ENCODE results near the gene TMEM150B. TPM values are rescaled to one million over a fixed set of nuclear protein-coding genes. Genes with fewer than 3 reads are reported as not detected.

The TMEM150B gene
- total RNA-seq, 1 donor from 2014 or later, result 1.2 TPM

DNA sequence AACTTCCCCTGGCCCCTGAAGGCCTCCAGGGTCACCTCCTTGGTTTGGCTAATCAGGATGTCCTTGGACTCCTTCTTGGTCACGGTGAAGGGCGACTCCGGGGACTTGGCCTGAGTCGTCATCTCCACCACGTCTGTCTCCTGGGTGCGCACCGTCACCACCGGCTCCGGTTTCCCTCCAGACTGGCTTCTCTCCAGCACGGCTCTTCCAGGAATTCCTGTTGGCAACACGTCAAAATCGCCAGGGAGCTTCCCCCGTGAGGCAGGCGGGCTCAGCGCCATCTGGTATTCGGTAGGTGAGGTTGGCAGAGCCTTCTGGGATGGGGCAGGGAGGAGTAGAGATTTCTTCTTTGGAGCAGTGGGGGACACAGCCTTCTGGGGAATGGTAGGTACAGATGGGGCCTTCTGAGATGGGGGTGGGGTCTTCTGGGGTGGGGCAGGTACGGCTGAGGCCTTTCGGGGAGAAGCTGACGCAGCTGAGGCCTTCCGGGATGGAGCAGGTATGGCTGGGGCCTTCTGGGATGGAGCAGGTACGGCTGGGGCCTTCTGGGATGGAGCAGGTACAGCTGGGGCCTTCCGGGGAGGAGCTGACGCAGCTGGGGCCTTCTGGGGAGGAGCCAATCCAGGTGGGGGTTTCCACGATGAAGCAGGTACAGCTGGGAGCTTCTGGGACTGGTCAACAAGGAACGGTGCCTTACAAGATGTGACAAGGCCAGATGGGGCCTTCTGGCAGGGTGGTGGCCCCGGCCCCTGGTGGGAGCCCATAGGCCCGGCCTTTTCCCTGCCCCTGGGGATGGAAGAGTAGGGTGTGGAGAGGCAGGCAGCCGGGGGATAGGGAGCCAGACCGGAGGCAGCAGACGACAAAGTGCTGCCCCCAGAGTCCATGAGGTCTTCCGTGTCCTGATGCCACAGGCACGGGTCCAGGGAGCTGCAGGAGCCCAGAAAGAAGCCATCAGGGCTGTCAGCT lies 34.1 kb upstream of the TMEM150B start:
- intact Hi-C loops (cut with DNase I), result no loop called here
- ATAC-seq, result no peak

DNA sequence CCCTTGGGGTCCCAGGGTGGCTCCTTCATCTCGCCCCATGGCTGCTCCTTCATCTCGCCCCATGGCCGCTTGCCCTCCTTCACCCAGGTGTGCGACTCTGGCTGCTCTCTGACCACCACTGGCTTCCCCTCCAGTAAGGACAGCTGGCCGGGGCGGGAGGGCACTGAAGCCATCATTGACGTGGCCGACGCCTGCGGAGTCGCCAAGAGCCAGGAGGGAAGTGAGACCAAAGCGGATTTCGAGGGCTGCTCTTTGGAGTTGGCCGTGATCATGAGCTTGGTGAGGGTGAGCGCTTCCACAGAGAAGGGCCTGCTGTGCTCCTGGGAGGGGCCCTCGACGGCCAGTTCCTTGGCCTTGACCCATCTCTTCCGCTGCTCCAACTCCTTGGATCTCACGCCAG lies 33.4 kb upstream of the TMEM150B start:
- DNase-seq (ENCODE audit: missing footprints) (no peak), ATAC-seq (no peak)
- intact Hi-C loops (cut with DNase I), result no loop called here

More for the DNA sequence above, 34.1 kb upstream of the TMEM150B start:
- no peak for DNase-seq (ENCODE audit: missing footprints)

DNA sequence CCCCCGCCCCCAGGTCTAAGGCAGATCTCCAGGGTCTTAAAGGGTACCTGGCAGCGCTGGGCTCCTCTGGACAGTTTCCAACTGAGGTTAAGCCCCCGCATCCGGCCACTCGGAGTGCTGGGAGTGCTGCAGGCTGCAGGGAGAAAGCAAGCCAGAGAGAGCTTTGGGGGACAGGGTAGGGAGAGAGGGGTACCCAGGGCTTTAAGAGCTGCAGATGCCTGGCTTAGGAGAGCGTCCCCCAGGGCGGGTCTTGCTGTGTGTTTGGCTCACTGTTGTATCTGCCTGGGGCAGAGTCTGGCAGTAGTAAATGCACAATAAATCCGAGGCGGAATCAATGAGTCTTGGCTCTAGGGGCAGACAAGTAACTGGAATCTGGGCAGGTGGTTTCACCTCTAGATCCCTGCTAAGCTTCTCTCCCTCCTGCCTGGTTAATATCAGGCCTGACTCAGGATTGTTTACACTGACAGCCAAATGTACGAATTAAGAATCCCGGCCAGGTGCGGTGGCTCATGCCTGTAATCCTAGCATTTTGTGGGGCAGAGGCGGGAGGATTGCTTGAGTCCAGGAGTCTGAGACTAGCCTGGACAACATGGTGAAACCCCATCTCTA lies 30.2 kb upstream of the TMEM150B start:
- intact Hi-C loops (cut with DNase I), result no loop called here

DNA sequence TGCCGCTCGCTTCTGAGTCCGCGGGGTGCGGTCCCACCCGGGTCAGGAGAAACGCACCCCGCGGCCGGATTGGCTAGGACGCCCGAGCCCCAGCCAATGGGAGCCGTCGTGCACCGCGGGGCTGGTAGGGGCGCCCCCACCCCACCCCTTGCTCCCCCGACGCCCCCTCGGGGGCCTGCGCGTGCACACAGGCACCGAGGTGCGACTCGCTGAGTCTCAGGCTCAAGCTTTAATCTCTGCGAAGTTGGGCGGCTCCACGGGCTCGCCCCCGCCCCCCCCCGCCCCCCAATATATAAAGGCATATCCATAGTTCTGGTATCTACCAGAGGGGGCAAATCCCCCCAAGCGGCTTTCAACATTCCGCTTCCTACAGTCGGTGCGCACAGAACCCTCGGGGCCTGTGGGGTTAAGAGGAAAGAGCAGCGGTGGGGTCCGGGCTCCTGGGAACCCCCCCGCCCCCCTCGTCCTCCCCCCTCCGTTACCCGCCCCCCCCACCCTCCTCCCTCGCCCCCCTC lies 29.6 kb upstream of the TMEM150B start, which contains the start of gene COX6B2:
Gene COX6B2 (minus strand): TSS at position 22 of the 515 bp plus-strand sequence. CDS start 198 bp downstream, outside the sequence.
- intact Hi-C loops (cut with DNase I), result no loop called here
- DNase-seq (ENCODE audit: missing footprints) (no peak), ATAC-seq (no peak)

More for the DNA sequence above, 30.2 kb upstream of the TMEM150B start:
- ATAC-seq (no peak), DNase-seq (ENCODE audit: missing footprints) (no peak)

DNA sequence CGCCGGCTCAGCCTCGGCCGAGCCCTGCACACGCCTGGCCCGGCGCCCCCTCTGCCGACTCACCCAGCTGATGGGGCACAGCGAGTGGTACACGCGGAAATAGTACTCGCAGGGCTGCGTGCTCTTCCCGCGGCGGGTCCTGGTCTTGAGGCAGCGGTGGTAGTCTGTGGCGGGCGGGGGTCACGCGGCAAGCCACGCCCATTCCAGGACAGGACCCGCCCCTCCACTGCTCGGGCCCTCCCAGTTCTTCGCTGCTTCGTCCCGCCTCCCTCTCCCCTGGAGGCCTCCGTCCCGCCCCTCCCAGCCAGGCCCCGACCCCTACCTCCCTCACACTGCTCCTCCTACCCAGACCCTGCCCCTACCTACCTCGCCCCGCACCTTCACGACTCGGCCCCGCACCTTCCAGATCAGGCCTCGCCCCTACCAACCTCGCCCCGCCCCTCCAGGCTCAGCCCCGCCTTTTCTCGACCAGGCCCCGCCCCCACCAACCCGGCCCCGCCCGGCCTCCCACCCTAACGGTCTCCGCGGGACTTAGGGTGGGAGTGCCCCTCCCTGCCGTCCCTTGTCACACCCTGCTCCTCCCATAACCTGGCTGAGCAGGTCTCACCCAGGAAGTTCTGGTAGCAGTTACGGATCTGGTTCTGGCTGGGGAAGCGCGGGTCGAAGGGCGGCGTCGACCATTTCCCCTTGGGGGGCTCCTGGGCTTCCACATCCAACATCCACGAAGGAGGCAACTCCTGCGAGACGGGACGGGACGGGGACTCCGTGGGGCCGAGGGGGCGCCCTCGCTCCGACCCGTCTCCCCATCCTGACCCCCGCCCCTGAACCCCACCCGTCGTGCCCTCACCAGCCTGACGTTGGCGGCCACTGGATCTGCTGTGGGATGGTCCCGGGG lies 28.9 kb upstream of the TMEM150B start:
- intact Hi-C loops (cut with DNase I), result no loop called here
- ATAC-seq (peak; percentile 83), DNase-seq (ENCODE audit: missing footprints) (peak; percentile 85)

DNA sequence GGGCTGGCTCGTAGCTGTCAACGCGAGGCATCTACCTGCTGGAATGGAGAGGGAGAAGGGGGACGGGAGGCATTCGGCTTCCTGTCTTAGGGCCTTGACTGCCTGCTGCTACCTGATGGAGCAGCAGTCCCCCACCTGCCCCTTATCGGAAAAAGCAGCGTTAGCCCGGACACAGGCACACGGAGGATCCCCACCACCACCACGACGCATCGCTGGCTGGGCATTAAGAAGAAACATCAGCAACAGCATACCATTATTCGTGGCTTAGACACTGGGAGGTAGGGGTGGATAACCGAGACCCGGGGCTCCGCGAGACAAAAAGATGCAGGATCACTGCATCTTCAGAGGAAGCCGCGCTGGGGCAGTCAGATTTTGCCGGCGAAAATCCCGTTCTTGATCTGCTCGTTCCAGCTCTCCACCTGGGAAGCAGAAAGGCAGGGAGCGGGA lies 28.2 kb upstream of the TMEM150B start:
- ATAC-seq, result no peak
- no peak for DNase-seq (ENCODE audit: missing footprints)
- intact Hi-C loops (cut with DNase I), result no loop called here

DNA sequence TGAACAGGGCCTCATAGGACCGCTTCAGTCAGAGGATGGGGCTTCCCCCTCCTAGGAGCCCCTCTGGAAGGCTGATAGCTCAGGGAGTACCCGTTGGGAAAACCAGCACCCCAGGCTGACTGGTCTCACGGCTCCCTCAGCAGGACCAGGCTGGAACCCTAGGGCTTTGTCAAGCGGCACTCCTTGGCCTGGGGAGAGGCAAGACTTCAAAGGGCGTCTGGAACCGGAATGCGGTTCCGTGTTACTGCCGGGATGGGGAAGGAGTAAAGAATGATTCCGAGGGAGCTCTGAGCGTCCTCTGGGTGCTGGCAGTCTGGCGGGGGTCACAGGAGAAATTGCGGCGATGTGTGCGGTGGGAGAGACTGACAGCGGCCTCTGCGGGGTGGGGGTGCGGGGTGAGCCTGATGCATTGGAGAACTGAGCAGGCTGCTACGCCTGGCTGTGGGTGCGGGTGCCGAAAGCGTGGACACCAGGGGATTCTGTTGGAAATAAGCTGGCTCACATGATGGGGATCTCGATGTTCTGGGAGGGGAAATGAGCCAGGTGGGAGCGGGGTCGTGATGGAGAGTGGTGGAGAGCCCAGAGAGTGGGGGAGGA lies 27.5 kb upstream of the TMEM150B start:
- ATAC-seq (no peak), DNase-seq (ENCODE audit: missing footprints) (no peak)
- intact Hi-C loops (cut with DNase I), result no loop called here

DNA sequence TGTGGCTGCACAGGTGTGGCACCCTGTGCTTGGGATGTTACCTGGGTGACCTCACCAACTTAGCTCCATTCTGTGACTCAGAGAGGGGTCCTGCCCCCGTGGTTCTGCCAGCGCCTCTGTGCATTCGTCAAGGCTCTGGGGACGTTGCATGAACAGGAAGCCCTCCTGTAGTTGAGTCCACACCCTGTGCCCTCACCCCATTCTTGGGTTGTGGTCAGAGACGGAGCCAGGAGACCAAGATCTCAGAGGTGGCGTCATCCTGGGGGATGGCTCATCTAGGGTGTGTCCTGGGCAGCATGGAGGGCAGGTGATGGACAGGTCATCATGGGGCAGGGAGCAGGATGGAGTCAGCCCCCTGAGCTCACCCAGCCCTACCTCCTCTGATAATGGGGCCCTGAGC lies 26.9 kb upstream of the TMEM150B start:
- ATAC-seq (no peak), DNase-seq (ENCODE audit: missing footprints) (no peak)
- intact Hi-C loops (cut with DNase I), result no loop called here

DNA sequence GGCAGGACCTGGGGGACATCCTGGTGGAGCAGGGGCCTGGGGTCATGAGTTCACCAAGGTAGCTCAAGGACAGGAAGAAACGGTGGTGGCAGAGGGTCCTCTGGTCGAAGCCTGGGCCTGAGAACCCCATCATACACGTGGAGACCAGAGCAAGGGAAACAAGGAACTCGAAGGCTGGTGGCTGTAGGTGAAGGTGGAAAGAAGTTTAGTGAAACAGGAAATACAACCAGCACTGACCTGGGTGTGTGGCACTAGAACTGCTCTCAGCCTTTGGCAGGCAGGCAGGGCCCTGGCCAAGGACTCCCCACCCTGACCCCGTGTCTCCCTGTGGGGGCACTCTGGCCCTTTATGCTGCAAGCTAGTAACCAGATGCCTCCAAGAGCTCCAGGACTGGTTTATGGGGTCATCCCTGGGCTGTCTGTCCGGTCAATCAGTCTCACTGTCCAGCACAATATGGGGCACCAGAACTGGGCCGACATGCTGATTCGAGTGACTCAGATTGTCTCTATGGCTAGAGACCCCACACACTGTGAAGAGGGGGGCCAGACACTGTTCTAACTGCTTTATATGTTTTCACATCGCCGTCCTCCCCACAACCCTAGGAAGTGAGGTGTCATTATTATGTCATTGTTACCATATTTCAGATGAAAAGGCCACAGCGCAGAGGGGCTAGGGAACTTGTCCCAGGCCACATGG lies 25.6 kb upstream of the TMEM150B start:
- ATAC-seq (no peak), DNase-seq (ENCODE audit: missing footprints) (no peak)

DNA sequence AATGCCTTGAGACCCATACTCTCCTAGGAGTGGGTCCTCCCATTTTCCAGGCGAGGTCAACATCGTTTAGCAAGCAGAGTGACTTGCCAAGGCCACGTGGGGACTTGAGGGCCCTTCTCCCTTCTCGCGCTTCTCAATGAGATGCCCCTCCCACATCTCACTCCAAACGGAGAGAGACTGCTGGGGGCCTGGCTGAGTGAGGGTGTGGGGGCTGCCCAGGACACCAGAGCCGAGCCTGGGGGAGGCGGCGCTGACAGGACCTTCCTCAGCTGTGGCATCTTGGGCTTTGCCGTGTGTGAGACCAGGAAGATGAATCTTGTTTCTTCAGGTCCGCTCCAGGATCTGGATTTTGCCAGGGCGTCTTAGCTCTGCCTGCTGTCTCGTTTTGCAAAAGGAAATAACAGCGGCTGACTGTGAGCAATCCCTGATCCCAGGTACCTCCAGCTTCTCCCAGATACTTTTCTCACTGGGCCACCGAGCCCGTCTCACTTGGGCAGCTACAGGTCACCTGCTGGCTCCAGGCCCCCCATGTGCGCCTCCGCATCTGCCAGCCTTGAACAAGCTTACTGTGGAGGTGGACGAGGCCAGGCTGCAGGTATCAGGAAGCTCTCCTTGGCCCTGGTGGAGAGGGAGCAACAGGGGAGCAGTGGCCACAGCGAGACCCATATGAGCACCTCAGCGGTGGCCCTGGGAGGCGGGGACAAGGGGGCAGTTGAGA lies 23.3 kb upstream of the TMEM150B start:
- no peak for DNase-seq (ENCODE audit: missing footprints)
- intact Hi-C loops (cut with DNase I), result no loop called here
- ATAC-seq, result no peak

More for the DNA sequence above, 25.6 kb upstream of the TMEM150B start:
- intact Hi-C loops (cut with DNase I), result no loop called here

DNA sequence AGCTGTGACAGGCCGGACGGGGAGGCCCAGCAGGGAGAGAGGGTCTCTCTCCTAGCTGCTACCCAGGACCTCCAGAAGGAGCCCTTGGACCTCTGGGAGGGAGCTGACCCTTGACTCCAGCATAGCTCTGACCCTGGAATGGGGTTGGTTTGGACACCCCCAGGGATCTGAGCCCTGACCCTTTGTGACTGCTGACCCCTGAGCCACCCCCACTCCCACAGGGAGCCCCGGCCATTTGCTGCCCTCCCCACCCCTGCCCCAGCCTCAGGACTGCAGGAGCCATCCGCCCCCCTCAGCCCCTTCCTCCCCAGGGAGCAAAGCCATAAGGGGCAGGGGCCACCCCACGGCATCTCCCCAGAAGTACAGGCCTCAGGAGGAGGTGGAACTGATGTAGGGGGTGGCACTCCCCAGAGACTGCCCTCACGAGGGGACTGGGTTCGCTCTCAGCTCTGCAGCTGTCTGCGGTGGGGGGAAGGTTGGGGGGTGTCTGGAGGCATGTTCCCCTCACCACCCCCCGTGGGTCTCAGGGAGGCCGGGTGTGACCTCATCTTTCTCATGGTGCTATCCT lies 22.4 kb upstream of the TMEM150B start:
- intact Hi-C loops (cut with DNase I), result no loop called here
- DNase-seq (ENCODE audit: missing footprints) (no peak), ATAC-seq (no peak)

DNA sequence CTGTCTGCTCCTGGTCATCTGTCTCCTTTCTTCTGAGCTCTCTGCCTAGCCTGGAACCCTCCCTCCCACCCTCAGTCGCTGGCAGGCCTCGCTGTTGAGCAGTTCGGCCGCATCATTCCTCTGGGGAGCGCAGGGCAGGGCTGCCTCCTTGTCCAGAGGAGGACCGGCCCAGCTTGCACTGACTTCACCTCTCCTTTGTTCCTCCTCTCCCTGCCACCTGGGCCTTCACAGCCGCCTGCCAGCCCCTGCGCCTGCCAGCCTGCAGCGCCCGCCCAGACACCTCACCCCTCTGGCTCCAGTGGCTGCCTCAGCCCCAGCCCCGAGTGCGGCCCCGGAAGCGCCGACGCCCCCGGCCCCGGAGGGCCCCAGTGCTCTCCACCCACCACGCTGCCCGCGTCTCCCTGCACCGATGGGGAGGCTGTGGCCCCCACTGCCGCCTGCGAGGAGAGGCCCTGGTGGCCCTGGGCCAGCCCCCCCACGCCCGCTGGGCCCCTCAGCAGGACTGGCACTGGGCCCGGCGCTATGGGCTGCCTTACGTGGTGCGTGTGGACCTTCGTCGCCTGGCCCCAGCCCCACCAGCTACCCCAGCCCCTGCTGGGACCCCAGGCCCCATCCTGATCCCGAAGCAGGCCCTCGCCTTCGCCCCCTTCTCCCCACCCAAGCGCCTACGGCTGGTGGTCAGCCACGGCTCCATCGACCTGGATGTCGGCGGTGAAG lies 21.7 kb upstream of the TMEM150B start:
- no peak for DNase-seq (ENCODE audit: missing footprints)

DNA sequence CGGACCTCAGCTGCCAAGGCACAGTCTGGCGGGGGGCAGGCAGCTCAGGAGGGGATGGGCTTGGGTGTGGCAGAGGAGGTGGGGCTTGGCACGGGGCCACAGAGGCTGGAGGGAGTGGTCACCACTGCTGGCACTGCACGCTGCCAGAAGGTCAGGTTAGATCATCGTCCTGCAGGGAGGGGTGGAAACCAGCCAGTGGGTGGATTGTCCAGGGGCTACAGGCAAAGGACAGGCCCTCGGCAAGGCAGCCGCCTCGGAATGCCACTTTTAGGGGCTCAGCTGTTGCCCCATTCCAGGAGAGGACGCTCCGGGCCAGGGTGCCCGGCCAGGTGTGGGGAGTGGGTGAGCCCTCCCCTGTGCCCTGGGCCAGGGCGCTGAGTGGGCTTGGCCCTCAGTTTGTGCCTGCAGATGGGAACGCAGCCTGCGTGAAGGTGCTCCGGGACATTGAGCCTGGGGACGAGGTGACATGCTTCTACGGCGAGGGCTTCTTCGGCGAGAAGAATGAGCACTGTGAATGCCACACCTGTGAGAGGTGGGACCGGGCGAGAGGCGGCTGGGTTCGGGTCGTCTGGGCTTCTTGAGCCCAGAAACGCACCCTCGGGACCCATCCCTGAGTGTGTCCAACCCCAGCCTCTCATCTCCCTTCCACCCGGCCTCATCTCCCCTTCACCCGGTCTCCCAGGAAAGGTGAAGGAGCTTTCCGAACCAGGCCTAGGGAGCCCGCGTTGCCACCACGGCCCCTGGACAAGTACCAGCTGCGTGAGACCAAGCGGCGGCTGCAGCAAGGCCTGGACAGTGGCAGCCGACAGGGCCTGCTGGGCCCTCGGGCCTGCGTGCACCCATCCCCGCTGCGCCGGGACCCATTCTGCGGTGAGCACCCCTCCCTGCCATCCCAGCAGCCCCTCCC lies 20.9 kb upstream of the TMEM150B start:
- peak; percentile 21 for ATAC-seq
- intact Hi-C loops (cut with DNase I), result no loop called here
- DNase-seq (ENCODE audit: missing footprints), result no peak

More for the DNA sequence above, 21.7 kb upstream of the TMEM150B start:
- peak; percentile 21 for ATAC-seq
- intact Hi-C loops (cut with DNase I), result no loop called here

DNA sequence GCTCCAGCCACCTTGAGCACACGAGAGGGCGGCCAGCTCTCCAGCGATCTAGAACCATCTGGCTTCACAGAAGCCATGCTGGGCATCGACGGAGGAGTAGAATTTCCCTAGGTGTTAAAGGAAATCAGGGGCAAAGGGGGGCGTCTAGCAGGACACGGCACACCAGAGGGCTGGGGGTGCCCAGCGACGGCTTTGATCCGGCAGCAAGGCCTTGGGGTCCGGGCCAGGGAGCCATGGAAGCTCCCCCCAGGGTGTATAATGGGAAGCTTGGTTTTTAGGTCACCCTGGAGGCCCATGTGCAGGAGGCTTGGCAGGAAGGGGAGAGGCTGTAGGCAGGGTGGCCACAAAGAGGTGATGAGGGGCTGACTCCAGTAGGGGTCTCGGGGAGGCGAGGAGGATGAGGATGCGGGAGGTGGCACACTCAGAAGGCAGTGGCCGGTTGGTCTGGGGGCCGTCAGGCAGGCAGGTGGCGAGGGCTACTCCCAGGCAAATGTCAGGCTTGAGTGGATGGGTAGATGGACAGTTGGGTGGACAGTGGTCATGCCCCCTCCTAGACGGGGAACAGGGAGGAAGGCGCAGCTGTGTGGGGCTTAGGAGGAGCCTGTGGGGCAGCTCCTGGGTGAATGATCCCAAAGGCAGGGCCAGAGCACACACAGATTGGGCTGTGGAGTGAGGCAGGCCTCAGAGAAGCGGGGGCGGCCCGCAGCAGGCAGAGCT lies 20.1 kb upstream of the TMEM150B start:
- no peak for ATAC-seq
- no peak for DNase-seq (ENCODE audit: missing footprints)
- intact Hi-C loops (cut with DNase I), result no loop called here

DNA sequence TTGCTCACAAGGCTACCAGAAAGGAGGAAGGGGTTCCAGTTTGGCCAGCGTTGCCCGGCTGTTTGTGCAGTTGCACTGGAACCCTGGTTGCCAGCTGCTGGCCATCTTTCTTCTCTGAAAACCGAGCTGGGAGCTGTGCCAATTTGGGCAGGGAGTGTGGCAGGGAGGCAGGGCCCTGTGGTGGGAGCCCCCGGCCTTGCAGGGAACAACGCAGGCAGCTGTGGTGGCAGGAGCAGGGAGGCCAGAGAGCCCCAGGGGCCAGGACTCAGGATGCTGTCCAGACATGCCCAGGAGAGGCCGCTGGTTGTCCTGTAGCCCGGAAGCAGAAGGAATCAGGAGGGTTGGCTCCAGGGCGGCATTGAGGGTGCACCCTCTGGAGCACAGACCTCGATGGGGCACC lies 19.3 kb upstream of the TMEM150B start:
- ATAC-seq (no peak), DNase-seq (ENCODE audit: missing footprints) (no peak)
- intact Hi-C loops (cut with DNase I), result loop anchor here (5.0 kb wide), 1 partner anchor 42 kb away; no protein-coding TSS in a partner anchor
